ENCODE data around the gene ZNRF1. TPM values are rescaled to one million over a fixed set of nuclear protein-coding genes. Genes with fewer than 3 reads are reported as not detected.

ZNRF1 gene
- total and polyA plus RNA-seq, 10 of the 15 experiments (the other 5 are each of a cell fraction or from before 2014, with no cell fraction given), result 5.8 to 25.9 (median 14.3) TPM

DNA sequence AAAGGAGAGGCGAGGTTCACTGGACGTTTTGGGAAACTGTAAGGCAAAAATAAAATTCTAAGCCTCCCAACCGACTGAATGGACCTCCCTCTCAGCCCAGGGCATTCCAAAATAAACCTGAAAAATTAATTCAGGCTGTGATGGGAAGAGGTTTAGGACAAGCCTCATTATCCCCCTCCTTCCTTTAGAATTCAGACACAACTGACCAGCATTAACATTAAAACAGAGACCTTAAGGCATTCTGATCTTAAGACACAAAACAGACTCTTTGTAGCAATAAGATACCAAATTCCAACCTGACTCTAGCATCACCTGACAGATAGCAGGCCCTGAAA lies 118.1 kb downstream of the ZNRF1 start:
- no TSS peak for BruUV-seq (replicated peaks)
- in situ Hi-C loops (cut with MboI) (no loop called here), intact Hi-C loops (cut with micrococcal nuclease; ENCODE audit: unreplicated experiment) (no loop called here)
- Histone ChIP-seq H3K9me3 (replicated peaks; ENCODE audit: control insufficient read depth, insufficient read depth, low read length) (no peaks in the 10 kb centered on the region; the same call in 2 of the 3 replicates), H3K4me3 (no peak overlapping the region), H3K4me1 (ENCODE audit: control insufficient read depth, insufficient read depth, low read length) (peaks cover 2% of the 10 kb centered on the region), H3K4me2 (ENCODE audit: control insufficient read depth, insufficient read depth) (no peak overlapping the region), H3K27ac (ENCODE audit: control insufficient read depth, insufficient read depth) (no peak overlapping the region), H3K79me2 (ENCODE audit: control insufficient read depth, insufficient read depth, low read length) (no peaks in the 10 kb centered on the region), H4K20me1 (ENCODE audit: control insufficient read depth, insufficient read depth) (no peaks in the 10 kb centered on the region), H3K9ac (ENCODE audit: control insufficient read depth, insufficient read depth, low read length) (no peak overlapping the region), H3K27me3 (replicated peaks in 1 of 2; ENCODE audit: control insufficient read depth in 2 of 2, insufficient read depth in 2 of 2, low read length in 1 of 2) (no peaks in the 10 kb centered on the region), H2AFZ (ENCODE audit: control insufficient read depth, low read depth, low read length) (no peak overlapping the region), H3K36me3 (ENCODE audit: control insufficient read depth in 2 of 2, insufficient read depth in 2 of 2, low read length in 1 of 2) (no peaks in the 10 kb centered on the region)
- ATAC-seq, result no peak
- SMC1A ChIA-PET (ENCODE audit: uncharacterized antibody, unreplicated experiment), result no interaction called here
- POLR2A ChIA-PET, result no interaction called here
- WGBS (ENCODE audit: insufficient coverage, insufficient replicate concordance, low lambda C conversion rate, missing lambda C conversion rate), result 25% methylated on average over 3 of the region's 3 CpGs
- TF ChIP-seq NFIC (IDR thresholded peaks at IDR 0.05; ENCODE audit: low read depth, low read length), result no peak
- no peak for TF ChIP-seq KLF5 (IDR thresholded peaks at IDR 0.05; ENCODE audit: partially characterized antibody)
- TF ChIP-seq HDGF (IDR thresholded peaks at IDR 0.05), result no peak
- TF ChIP-seq, protein P1, sequence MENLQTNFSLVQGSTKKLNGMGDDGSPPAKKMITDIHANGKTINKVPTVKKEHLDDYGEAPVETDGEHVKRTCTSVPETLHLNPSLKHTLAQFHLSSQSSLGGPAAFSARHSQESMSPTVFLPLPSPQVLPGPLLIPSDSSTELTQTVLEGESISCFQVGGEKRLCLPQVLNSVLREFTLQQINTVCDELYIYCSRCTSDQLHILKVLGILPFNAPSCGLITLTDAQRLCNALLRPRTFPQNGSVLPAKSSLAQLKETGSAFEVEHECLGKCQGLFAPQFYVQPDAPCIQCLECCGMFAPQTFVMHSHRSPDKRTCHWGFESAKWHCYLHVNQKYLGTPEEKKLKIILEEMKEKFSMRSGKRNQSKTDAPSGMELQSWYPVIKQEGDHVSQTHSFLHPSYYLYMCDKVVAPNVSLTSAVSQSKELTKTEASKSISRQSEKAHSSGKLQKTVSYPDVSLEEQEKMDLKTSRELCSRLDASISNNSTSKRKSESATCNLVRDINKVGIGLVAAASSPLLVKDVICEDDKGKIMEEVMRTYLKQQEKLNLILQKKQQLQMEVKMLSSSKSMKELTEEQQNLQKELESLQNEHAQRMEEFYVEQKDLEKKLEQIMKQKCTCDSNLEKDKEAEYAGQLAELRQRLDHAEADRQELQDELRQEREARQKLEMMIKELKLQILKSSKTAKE (IDR thresholded peaks at IDR 0.05; ENCODE audit: low read depth, poor library complexity, severe bottlenecking), result no peak
- no peak for TF ChIP-seq RFX5 (IDR thresholded peaks at IDR 0.05; ENCODE audit: low read depth, low read length)
- RAD21 ChIA-PET (ENCODE audit: unreplicated experiment), result no interaction called here
- no peak for DNase-seq (ENCODE audit: low read depth, low spot score)
- no peak for FAIRE-seq
- CTCF ChIA-PET, result interaction anchor here (1.5 kb wide), 1 partner anchor 118 kb away, joined by 5 read pairs; the partner anchor contains the start of gene ZNRF1

Data from GM12878 (cell line).